ENCODE measurements around the gene SLC43A2. TPM values are rescaled to one million over a fixed set of nuclear protein-coding genes. Genes with fewer than 3 reads are reported as not detected.

Gene SLC43A2
- total and polyA plus RNA-seq, 10 of the 15 experiments (the other 5 are each of a cell fraction or from before 2014, with no cell fraction given), result 0.03 to 14.0 (median 5.3) TPM

- no peak for TF ChIP-seq ELK1 (IDR thresholded peaks at IDR 0.05; ENCODE audit: low read depth, low read length)
- TF ChIP-seq, protein P1, sequence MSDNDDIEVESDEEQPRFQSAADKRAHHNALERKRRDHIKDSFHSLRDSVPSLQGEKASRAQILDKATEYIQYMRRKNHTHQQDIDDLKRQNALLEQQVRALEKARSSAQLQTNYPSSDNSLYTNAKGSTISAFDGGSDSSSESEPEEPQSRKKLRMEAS (IDR thresholded peaks at IDR 0.05; ENCODE audit: low read depth, low read length), result 0 out of 2 replicates have a peak, but pooled peaks have one; percentile 30
- TF ChIP-seq, protein P2, sequence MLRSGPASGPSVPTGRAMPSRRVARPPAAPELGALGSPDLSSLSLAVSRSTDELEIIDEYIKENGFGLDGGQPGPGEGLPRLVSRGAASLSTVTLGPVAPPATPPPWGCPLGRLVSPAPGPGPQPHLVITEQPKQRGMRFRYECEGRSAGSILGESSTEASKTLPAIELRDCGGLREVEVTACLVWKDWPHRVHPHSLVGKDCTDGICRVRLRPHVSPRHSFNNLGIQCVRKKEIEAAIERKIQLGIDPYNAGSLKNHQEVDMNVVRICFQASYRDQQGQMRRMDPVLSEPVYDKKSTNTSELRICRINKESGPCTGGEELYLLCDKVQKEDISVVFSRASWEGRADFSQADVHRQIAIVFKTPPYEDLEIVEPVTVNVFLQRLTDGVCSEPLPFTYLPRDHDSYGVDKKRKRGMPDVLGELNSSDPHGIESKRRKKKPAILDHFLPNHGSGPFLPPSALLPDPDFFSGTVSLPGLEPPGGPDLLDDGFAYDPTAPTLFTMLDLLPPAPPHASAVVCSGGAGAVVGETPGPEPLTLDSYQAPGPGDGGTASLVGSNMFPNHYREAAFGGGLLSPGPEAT (IDR thresholded peaks at IDR 0.05; ENCODE audit: low read depth), result 0 out of 2 replicates have a peak, but pooled peaks have one; percentile 36
- peak in 1 of 2 experiments; percentile 72; a peak in 2 of 4 replicates for TF ChIP-seq ETV6 (conservative IDR thresholded peaks at IDR 0.05 in 1 of 2, IDR thresholded peaks at IDR 0.05 in 1 of 2; ENCODE audit: borderline replicate concordance in 1 of 2, low read depth in 1 of 2)
- no peak for TF ChIP-seq MEF2A (IDR thresholded peaks at IDR 0.05; ENCODE audit: insufficient read depth, low read depth, low read length)
- no peak for TF ChIP-seq STAT3 (IDR thresholded peaks at IDR 0.05; ENCODE audit: low read depth, low read length)
- TF ChIP-seq ZNF592 (IDR thresholded peaks at IDR 0.05), result no peak
- TF ChIP-seq, protein P3, sequence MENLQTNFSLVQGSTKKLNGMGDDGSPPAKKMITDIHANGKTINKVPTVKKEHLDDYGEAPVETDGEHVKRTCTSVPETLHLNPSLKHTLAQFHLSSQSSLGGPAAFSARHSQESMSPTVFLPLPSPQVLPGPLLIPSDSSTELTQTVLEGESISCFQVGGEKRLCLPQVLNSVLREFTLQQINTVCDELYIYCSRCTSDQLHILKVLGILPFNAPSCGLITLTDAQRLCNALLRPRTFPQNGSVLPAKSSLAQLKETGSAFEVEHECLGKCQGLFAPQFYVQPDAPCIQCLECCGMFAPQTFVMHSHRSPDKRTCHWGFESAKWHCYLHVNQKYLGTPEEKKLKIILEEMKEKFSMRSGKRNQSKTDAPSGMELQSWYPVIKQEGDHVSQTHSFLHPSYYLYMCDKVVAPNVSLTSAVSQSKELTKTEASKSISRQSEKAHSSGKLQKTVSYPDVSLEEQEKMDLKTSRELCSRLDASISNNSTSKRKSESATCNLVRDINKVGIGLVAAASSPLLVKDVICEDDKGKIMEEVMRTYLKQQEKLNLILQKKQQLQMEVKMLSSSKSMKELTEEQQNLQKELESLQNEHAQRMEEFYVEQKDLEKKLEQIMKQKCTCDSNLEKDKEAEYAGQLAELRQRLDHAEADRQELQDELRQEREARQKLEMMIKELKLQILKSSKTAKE (IDR thresholded peaks at IDR 0.05; ENCODE audit: low read depth, poor library complexity, severe bottlenecking), result no peak
- TF ChIP-seq PML (IDR thresholded peaks at IDR 0.05; ENCODE audit: low read length), result no peak
Measured at GRCh38 chr17:1555651-1556471, 72.8 kb downstream of the SLC43A2 start (continued).

Data from GM12878 (cell line).